Ovary (tissue), 9 donors: ENCODE results near the gene PADI1. TPM values are rescaled to one million over a fixed set of nuclear protein-coding genes. Genes with fewer than 3 reads are reported as not detected.

Experiments
- DNase-seq, 5 donors: peaks; one replicate each; pipeline ENCODE4 v3.0.0-alpha.2; 2019 to 2020
- H3K27ac ChIP-seq, 2 donors: fragments of 200-600 bp; one replicate each; pipeline versions ENCODE4 v1.5.1 to v1.8.0; 2019 to 2022
- H3K27me3 ChIP-seq: fragments of 200-600 bp; one replicate; pipeline ENCODE4 v1.8.0; 2022
- H3K36me3 ChIP-seq: fragments of 200-600 bp; sonication (generic); one replicate; pipeline ENCODE4 v1.5.1; 2019
- H3K4me1 ChIP-seq: one replicate; pipeline ENCODE4 v1.8.1; 2013; ENCODE audit warnings: mild to moderate bottlenecking, moderate library complexity; ENCODE audit not compliant: insufficient read depth
- H3K4me3 ChIP-seq: fragments of 200-600 bp; sonication (generic); one replicate; pipeline ENCODE4 v1.5.1; 2017
- H3K9me3 ChIP-seq, 2 donors: fragments of 200-600 bp in 1 of 2; sonication (generic) in 1 of 2; one replicate each; pipeline versions ENCODE4 v1.5.1 to v1.8.1; 2013 to 2019; ENCODE audit warnings: mild to moderate bottlenecking in 1 of 2, moderate library complexity in 1 of 2
- EP300 ChIP-seq: sonication (generic); formaldehyde crosslinking; IDR thresholded peaks from one replicate; pipeline ENCODE4 v1.6.1; 2017; ENCODE audit warnings: antibody characterized with exemption
- POLR2A ChIP-seq: fragments of 450-650 bp; IDR thresholded peaks from one replicate; pipeline ENCODE4 v1.6.1; 2017; ENCODE audit warnings: antibody characterized with exemption, mild to moderate bottlenecking, moderate library complexity
- WGBS, 3 donors: extraction: QIAGEN DNeasy Blood & Tissue Kit in 1 of 3; methylation state at CpG; one replicate each; pipeline versions ENCODE4 v1.1.5 to v1.1.7; 2013 to 2017; 5-methylcytosine and 5-hydroxymethylcytosine counted together
- intact Hi-C, 4 donors: fragments of 100-400 bp; cut with DNase I; formaldehyde crosslinking; loops; one replicate each; pipeline versions ENCODE4 v1.11.0 to v1.15.1; 2022 to 2023
- polyA plus RNA-seq, 2 donors: library from polyadenylated mRNA; stranded (reverse); fragments of 200-250 nt in 1 of 2; fragments of 350-450 nt in 1 of 2; fragmentation: Illumina TruSeq in 1 of 2; extraction: RNeasy Lipid Tissue Mini Kit (QIAGEN cat#74804) in 1 of 2; gene quantifications; one replicate each; pipeline ENCODE4 v1.2.3, GENCODE V29; 2013 to 2014
- total RNA-seq, 7 donors: library from RNA; depleted of rRNA in 2 of 7; stranded (reverse); fragments of >200 nt in 2 of 7; fragmentation: NEBNext Ultra II Directional in 3 of 7; extraction: Animal tissue kit (Norgen Biotek cat#: 25700) in 3 of 7; gene quantifications; one replicate each; pipeline versions ENCODE4 v1.1.0 to v1.2.4, GENCODE V29; 2016 to 2023
- TF ChIP-seq, protein P1 (sequence below), 3 donors: fragments of 450-650 bp in 2 of 3; fragments of 200-600 bp in 1 of 3; IDR thresholded peaks; one replicate each; pipeline versions ENCODE4 v1.5.1 to v1.8.0; 2016 to 2022; ENCODE audit warnings: antibody characterized with exemption in 3 of 3, mild to moderate bottlenecking in 1 of 3
- donor health status: DM: no; HTN: no; CAD: no; lungs with moderate emphysema.
- donor health status: DM: no; HTN: no; CAD: no.
- donor health status: Bipolar disorder and iron deficiency.
- donor health status: DM: yes; HTN: yes; CAD: no.
- donor health status: DM: no; HTN: no; CAD: no.
- donor health status: DM: yes; HTN: yes; CAD: no.

PADI1 gene
- total and polyA plus RNA-seq, 9 donors, result 0.07 TPM; not detected in 8

DNA sequence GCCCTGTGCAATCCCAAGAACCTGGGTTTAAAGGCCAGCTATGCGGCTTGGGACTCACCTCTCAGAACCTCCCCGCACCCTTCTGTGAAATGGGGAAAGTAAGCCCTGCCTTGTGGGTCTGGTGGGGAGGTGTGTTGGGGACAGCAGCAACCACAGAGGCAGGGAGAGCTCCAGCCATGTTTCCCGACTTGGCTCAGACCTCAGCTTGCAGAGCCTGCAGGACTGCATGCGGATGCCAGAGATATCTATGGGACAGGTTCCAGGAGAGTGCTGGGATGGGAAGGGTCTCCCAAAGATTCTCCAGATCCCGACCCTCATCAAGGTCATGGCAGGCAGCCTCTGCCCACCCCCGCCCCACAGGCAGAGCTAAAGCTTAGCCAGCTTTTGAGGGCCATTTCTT, 20.2 kb downstream of the PADI1 start:
- no peaks in the 10 kb centered on the region for H3K27me3 ChIP-seq

GRCh38 chr1:17227358-17227915, 22.5 kb downstream of the PADI1 start:
- TF ChIP-seq POLR2A (no peak), EP300 (no peak)
- TF ChIP-seq, protein P1, sequence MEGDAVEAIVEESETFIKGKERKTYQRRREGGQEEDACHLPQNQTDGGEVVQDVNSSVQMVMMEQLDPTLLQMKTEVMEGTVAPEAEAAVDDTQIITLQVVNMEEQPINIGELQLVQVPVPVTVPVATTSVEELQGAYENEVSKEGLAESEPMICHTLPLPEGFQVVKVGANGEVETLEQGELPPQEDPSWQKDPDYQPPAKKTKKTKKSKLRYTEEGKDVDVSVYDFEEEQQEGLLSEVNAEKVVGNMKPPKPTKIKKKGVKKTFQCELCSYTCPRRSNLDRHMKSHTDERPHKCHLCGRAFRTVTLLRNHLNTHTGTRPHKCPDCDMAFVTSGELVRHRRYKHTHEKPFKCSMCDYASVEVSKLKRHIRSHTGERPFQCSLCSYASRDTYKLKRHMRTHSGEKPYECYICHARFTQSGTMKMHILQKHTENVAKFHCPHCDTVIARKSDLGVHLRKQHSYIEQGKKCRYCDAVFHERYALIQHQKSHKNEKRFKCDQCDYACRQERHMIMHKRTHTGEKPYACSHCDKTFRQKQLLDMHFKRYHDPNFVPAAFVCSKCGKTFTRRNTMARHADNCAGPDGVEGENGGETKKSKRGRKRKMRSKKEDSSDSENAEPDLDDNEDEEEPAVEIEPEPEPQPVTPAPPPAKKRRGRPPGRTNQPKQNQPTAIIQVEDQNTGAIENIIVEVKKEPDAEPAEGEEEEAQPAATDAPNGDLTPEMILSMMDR (IDR thresholded peaks at IDR 0.05), result no peak
- no peak overlapping the region for H3K4me3 ChIP-seq
- DNase-seq, result no peak
- 20 to 32% (median 28%) methylated on average over 7 of the region's 7 CpGs for WGBS, 3 donors
- H3K9me3 ChIP-seq, result no peaks in the 10 kb centered on the region
- no peaks in the 10 kb centered on the region for H3K27me3 ChIP-seq
- no peaks in the 10 kb centered on the region for H3K36me3 ChIP-seq
- no peaks in the 10 kb centered on the region for H3K4me1 ChIP-seq
- intact Hi-C loops, result no loop called here
- no peak overlapping the region for H3K27ac ChIP-seq

More for the DNA sequence above, 20.2 kb downstream of the PADI1 start:
- no peak overlapping the region for H3K27ac ChIP-seq
- intact Hi-C loops, result no loop called here
- no peak for TF ChIP-seq POLR2A
- H3K9me3 ChIP-seq, result no peaks in the 10 kb centered on the region
- 51 to 70% (median 63%) methylated on average over 4 to 6 of the region's 6 CpGs for WGBS, 3 donors
- H3K4me1 ChIP-seq, result no peaks in the 10 kb centered on the region
- H3K36me3 ChIP-seq, result no peaks in the 10 kb centered on the region
- no peak overlapping the region for H3K4me3 ChIP-seq
- no peak for DNase-seq

- H3K4me3 ChIP-seq, result no peak overlapping the region
- DNase-seq, result no peak
- intact Hi-C loops, result no loop called here
- H3K27me3 ChIP-seq, result no peaks in the 10 kb centered on the region
- no peaks in the 10 kb centered on the region for H3K9me3 ChIP-seq
- no peaks in the 10 kb centered on the region for H3K4me1 ChIP-seq
- WGBS, 3 donors, result 65 to 69% (median 69%) methylated on average over 6 to 8 of the region's 8 CpGs
- TF ChIP-seq, protein P1 (IDR thresholded peaks at IDR 0.05), result no peak
- TF ChIP-seq EP300, result no peak
- H3K27ac ChIP-seq, result no peak overlapping the region
- no peaks in the 10 kb centered on the region for H3K36me3 ChIP-seq
Observed at GRCh38 chr1:17228619-17229018, 23.7 kb downstream of the PADI1 start.

GRCh38 chr1:17229379-17229778, 24.5 kb downstream of the PADI1 start:
- TF ChIP-seq, protein P1 (IDR thresholded peaks at IDR 0.05), result no peak
- TF ChIP-seq POLR2A (no peak), EP300 (no peak)
- Histone ChIP-seq H3K4me1 (no peaks in the 10 kb centered on the region), H3K27ac (no peak overlapping the region), H3K27me3 (no peaks in the 10 kb centered on the region), H3K36me3 (no peaks in the 10 kb centered on the region), H3K9me3 (no peaks in the 10 kb centered on the region), H3K4me3 (no peak overlapping the region)
- no peak for DNase-seq
- intact Hi-C loops, result no loop called here
- WGBS, 3 donors, result 80 to 81% (median 81%) methylated on average over 5 to 6 of the region's 6 CpGs

GRCh38 chr1:17230106-17230505, 25.2 kb downstream of the PADI1 start:
- TF ChIP-seq, protein P1 (IDR thresholded peaks at IDR 0.05), result no peak
- TF ChIP-seq POLR2A (no peak), EP300 (no peak)
- Histone ChIP-seq H3K36me3 (no peaks in the 10 kb centered on the region), H3K27me3 (no peaks in the 10 kb centered on the region), H3K27ac (no peak overlapping the region), H3K4me1 (no peaks in the 10 kb centered on the region), H3K9me3 (no peaks in the 10 kb centered on the region), H3K4me3 (no peak overlapping the region)
- 90 to 92% (median 92%) methylated on average over 10 of the region's 10 CpGs for WGBS, 3 donors
- intact Hi-C loops, result loop anchor here in 2 of 4 donors (10.0 kb wide), 3 partner anchors 105 to 275 kb away; no protein-coding TSS in a partner anchor
- DNase-seq, result no peak
